A204.1 (cell line): ENCODE measurements around the gene GBE1.
"Not testable (repeated sequence)": the region's sequence is repeated elsewhere in the genome, so short reads cannot be mapped to it uniquely, and the experiment has no call there.

Experiments
- FAIRE-seq: peaks from 2 replicates; lab custom pipeline; 2012; peaks lifted over from hg19 to GRCh38; lab: Jason Lieb, UNC

The GBE1 gene

GRCh38 chr3:81753416-81754027, 7.9 kb downstream of the GBE1 start:
- no peak for FAIRE-seq

GRCh38 chr3:81752604-81753003, 8.8 kb downstream of the GBE1 start:
- no peak for FAIRE-seq

- no peak for FAIRE-seq
Observed at GRCh38 chr3:81749265-81749664, 12.2 kb downstream of the GBE1 start.

GRCh38 chr3:81747280-81747679, 14.2 kb downstream of the GBE1 start:
- FAIRE-seq: not testable (repeated sequence)

- FAIRE-seq: no peak
Observed at GRCh38 chr3:81744366-81744765, 17.1 kb downstream of the GBE1 start.

GRCh38 chr3:81743096-81744025, 18.1 kb downstream of the GBE1 start:
- FAIRE-seq: no peak

GRCh38 chr3:81742581-81742980, 18.9 kb downstream of the GBE1 start:
- no peak for FAIRE-seq

- no peak for FAIRE-seq
Observed at GRCh38 chr3:81741216-81741615, 20.2 kb downstream of the GBE1 start.

GRCh38 chr3:81740731-81741130, 20.7 kb downstream of the GBE1 start:
- no peak for FAIRE-seq

GRCh38 chr3:81735334-81735733, 26.1 kb downstream of the GBE1 start:
- FAIRE-seq: no peak

GRCh38 chr3:81734742-81735141, 26.7 kb downstream of the GBE1 start:
- no peak for FAIRE-seq

GRCh38 chr3:81732642-81733041, 28.8 kb downstream of the GBE1 start:
- FAIRE-seq: no peak

GRCh38 chr3:81728766-81729544, 32.5 kb downstream of the GBE1 start:
- no peak for FAIRE-seq

GRCh38 chr3:81726735-81727134, 34.7 kb downstream of the GBE1 start:
- FAIRE-seq: no peak

GRCh38 chr3:81726132-81726531, 35.3 kb downstream of the GBE1 start:
- FAIRE-seq: no peak

- no peak for FAIRE-seq
Observed at GRCh38 chr3:81723732-81724313, 37.6 kb downstream of the GBE1 start.

- no peak for FAIRE-seq
Observed at GRCh38 chr3:81718311-81718710, 43.1 kb downstream of the GBE1 start.

GRCh38 chr3:81716870-81717509, 44.5 kb downstream of the GBE1 start:
- FAIRE-seq: no peak

- no peak for FAIRE-seq
Observed at GRCh38 chr3:81713031-81713430, 48.4 kb downstream of the GBE1 start.

- FAIRE-seq: no peak
Observed at GRCh38 chr3:81709606-81710005, 51.8 kb downstream of the GBE1 start.

- FAIRE-seq: peak; percentile 52
Observed at GRCh38 chr3:81707996-81708395, 53.4 kb downstream of the GBE1 start.

GRCh38 chr3:81702126-81702525, 59.3 kb downstream of the GBE1 start:
- no peak for FAIRE-seq
